ENCODE results near the gene PDE4A. TPM values are rescaled to one million over a fixed set of nuclear protein-coding genes. Genes with fewer than 3 reads are reported as not detected.
"Not testable (repeated sequence)": the region's sequence is repeated elsewhere in the genome, so short reads cannot be mapped to it uniquely, and the experiment has no call there.

PDE4A gene
- total RNA-seq, 1 donor from 2014 or later, result 20.0 TPM

DNA sequence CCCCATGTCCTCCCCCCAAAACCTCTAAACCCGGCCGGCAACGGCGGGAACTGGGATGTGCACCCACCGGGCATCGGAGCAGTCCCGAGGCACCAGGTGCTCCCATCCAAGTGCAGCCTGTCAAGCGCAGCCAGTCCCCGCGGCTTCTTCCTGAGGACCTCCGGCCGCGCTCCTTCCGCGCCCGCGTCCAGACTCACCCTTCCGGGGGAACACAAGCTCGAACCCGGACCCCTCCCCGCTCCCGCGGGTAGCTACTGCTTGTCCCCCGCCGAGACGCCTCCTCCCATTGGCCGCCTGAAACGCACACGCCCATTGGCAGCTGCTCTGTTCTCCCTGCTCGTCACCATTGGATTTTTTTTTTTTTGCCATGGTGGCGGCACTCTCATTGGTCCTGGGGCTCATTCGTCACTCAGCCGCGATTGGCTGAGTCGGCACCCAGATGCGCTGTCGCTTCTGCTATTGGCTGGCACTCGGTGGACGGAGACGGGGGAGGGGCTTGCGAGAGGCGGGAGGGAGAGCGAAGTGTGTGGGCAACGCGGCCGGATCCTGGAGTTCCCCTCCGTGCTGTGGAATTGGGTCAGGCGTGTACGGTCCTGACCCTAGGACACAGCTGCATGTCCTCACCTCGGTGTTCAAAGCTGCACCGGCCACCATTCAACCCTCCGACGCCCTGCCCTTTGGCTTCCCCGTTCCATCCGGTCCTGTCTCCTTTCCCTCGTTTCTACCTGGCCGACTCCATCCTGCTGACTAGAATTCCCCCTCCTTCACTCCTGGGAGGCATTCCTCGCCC, 39.8 kb upstream of the PDE4A start, which contains the start of gene TYK2:
Gene TYK2 (minus strand): TSS at position 260 of the 790 bp plus-strand sequence. CDS start 2,166 bp downstream, outside the sequence.
- intact Hi-C loops (cut with micrococcal nuclease), result no loop called here
- TF ChIP-seq, protein P1, sequence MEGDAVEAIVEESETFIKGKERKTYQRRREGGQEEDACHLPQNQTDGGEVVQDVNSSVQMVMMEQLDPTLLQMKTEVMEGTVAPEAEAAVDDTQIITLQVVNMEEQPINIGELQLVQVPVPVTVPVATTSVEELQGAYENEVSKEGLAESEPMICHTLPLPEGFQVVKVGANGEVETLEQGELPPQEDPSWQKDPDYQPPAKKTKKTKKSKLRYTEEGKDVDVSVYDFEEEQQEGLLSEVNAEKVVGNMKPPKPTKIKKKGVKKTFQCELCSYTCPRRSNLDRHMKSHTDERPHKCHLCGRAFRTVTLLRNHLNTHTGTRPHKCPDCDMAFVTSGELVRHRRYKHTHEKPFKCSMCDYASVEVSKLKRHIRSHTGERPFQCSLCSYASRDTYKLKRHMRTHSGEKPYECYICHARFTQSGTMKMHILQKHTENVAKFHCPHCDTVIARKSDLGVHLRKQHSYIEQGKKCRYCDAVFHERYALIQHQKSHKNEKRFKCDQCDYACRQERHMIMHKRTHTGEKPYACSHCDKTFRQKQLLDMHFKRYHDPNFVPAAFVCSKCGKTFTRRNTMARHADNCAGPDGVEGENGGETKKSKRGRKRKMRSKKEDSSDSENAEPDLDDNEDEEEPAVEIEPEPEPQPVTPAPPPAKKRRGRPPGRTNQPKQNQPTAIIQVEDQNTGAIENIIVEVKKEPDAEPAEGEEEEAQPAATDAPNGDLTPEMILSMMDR (IDR thresholded peaks at IDR 0.05; ENCODE audit: borderline replicate concordance), result no peak

DNA sequence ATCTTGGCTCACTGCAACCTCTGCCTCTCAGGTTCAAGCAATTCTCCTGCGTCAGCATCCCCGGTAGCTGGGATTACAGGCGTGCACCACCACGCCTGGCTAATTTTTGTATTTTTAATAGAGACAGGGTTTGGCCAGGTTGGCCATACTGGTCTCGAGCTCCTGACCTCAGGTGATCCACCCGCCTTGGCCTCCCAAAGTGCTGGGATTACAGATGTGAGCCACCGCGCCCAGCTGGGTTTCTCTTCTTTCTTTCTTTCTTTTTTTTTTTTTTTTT, 37.2 kb upstream of the PDE4A start:
- H3K27me3 ChIP-seq (ENCODE audit: low read depth); H3K4me3 ChIP-seq; H3K9me3 ChIP-seq (replicated peaks); intact Hi-C loops (cut with micrococcal nuclease); H3K36me3 ChIP-seq; DNase-seq: not testable (repeated sequence)
- H3K4me1 ChIP-seq, result peaks cover 45% of the 10 kb centered on the region
- peak overlapping the region; percentile 72 for H3K27ac ChIP-seq (replicated peaks)

More for the DNA sequence above, 39.8 kb upstream of the PDE4A start, which contains the start of gene TYK2:
- peak; percentile 96 for DNase-seq
- Histone ChIP-seq H3K4me1 (peaks cover 44% of the 10 kb centered on the region), H3K27ac (replicated peaks) (peak within 1 kb of the TSS; percentile 86), H3K9me3 (replicated peaks) (no peaks in the 10 kb centered on the region), H3K4me3 (peak within 1 kb of the TSS; percentile 89), H3K27me3 (ENCODE audit: low read depth) (no peaks in the 10 kb centered on the region), H3K36me3 (peaks cover 16% of the 10 kb centered on the region)

DNA sequence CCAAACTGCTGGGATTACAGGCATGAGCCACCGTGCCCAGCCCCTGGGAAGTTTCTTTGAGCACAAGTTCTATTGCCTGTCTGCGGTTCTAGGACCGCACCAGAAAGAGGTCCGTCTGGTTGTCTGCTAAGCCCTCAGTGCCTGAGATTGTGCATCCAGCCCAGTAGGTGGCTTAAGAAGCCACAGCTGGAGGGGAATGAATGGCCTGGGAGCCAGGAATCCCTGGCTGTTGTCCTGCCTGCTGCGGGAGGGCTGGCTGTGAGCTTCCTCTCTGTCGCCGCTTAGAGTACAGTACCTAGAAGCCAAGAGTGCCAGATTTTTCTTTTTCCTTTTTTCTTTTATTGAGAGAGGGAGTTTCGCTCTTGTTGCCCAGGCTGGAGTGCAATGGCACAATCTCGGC, 35.8 kb upstream of the PDE4A start:
- Histone ChIP-seq H3K27me3 (ENCODE audit: low read depth) (no peaks in the 10 kb centered on the region), H3K4me3 (no peak overlapping the region), H3K4me1 (peaks cover 42% of the 10 kb centered on the region), H3K36me3 (no peaks in the 10 kb centered on the region), H3K27ac (replicated peaks) (no peak overlapping the region), H3K9me3 (replicated peaks) (no peaks in the 10 kb centered on the region)
- TF ChIP-seq, protein P1 (IDR thresholded peaks at IDR 0.05; ENCODE audit: borderline replicate concordance), result no peak
- no peak for DNase-seq
- intact Hi-C loops (cut with micrococcal nuclease), result no loop called here

DNA sequence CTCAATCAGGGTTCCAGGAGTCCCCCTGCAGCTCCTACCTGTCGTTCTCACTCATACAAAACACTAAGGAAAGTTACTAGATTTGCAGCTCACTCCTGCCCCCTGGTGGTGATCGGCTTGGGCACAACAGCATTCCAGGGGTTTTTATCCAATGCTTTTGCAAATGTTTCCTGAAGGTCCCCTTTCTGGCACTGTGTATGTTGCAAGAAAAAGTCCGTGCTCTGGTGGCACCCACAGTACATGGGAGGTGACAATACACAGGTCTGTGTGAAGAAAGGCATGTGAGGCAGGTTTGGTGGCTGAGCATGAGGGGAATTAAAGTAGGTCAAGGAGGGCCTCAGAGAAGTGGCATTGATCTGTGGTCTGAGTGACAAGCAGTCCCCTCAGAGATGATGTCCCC, 31.4 kb upstream of the PDE4A start:
- Histone ChIP-seq H3K9me3 (replicated peaks) (no peaks in the 10 kb centered on the region), H3K4me1 (peaks cover 12% of the 10 kb centered on the region), H3K36me3 (peaks cover 32% of the 10 kb centered on the region), H3K27me3 (ENCODE audit: low read depth) (no peaks in the 10 kb centered on the region), H3K4me3 (no peak overlapping the region), H3K27ac (replicated peaks) (peak overlapping the region; percentile 12)
- intact Hi-C loops (cut with micrococcal nuclease), result loop anchor here (5.0 kb wide), 1 partner anchor 122 kb away; no protein-coding TSS in a partner anchor
- TF ChIP-seq, protein P1 (IDR thresholded peaks at IDR 0.05; ENCODE audit: borderline replicate concordance), result peak; percentile 93
- peak; percentile 88 for DNase-seq

DNA sequence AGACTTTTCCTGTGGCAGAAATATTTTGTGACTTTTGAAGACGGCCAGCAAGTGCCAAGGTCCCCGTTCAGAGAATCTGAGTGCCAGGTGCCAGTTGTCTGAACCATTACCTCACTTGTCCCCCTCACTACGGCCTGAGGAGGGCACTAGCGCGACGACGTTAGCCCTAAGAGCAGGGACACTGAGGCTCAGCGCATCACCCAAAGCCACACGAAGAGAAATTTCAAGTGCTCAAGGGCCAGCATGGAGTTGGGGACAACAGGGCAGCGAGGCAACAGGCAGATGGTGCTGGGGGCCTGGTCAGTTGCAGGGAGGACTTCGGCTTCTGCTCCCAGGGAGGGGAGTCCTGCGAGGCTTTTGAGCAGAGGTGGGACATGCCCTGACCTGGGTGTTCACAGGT, 30.5 kb upstream of the PDE4A start:
- Histone ChIP-seq H3K36me3 (peaks cover 41% of the 10 kb centered on the region), H3K27ac (replicated peaks) (no peak overlapping the region), H3K4me1 (peaks cover 12% of the 10 kb centered on the region), H3K9me3 (replicated peaks) (no peaks in the 10 kb centered on the region), H3K27me3 (ENCODE audit: low read depth) (no peaks in the 10 kb centered on the region), H3K4me3 (no peak overlapping the region)
- DNase-seq, result no peak
- intact Hi-C loops (cut with micrococcal nuclease), result loop anchor here (5.0 kb wide), 3 partner anchors 113 to 133 kb away; no protein-coding TSS in a partner anchor
- TF ChIP-seq, protein P1 (IDR thresholded peaks at IDR 0.05; ENCODE audit: borderline replicate concordance), result no peak

DNA sequence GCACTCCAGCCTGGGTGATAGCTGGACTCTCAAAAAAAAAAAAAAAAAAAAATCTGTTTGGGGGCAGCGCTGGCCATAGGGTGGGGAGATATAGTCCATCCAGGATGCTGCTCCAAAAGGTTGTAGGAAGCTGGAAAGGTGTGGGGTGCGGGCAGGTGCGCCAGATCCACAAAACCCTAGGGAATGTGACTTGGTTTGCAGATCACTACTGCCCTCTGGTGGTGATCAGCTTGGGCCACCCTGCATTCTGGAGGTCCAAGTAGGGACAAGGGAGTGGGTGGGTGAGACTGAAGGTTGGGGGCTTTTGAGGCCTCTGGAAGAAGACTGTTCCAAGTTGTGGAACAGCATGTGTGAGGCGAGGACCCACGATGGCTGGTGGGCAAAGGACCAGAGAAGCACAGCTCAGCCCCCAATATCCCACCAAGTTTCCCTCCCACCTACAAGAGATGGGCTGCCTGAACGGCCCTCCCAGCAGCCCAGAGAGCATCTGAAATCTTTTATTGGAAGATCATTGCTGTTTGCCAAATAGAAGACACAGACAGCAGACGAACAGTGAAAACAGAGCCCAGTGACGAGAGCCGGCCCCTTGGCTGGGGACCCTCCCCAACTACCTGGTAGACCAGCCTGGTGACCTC, 29.6 kb upstream of the PDE4A start:
- H3K4me1 ChIP-seq, result peaks cover 12% of the 10 kb centered on the region
- H3K27ac ChIP-seq (replicated peaks), result peak overlapping the region; percentile 19
- H3K27me3 ChIP-seq (ENCODE audit: low read depth), result no peaks in the 10 kb centered on the region
- peak; percentile 61 for DNase-seq
- TF ChIP-seq, protein P1 (IDR thresholded peaks at IDR 0.05; ENCODE audit: borderline replicate concordance), result peak; percentile 85
- intact Hi-C loops (cut with micrococcal nuclease), result loop anchor here (5.0 kb wide), 2 partner anchors 113 to 133 kb away; no protein-coding TSS in a partner anchor
- H3K4me3 ChIP-seq, result no peak overlapping the region
- no peaks in the 10 kb centered on the region for H3K9me3 ChIP-seq (replicated peaks)
- peaks cover 50% of the 10 kb centered on the region for H3K36me3 ChIP-seq
